GM18873 (cell line): ENCODE measurements around the gene PARK7.

Experiments
- ATAC-seq: cut with Tn5 transposase; IDR thresholded peaks from one replicate; pipeline ENCODE4 v1.9.1; 2021; ENCODE audit warnings: mild to moderate bottlenecking, moderate library complexity, moderate number of reproducible peaks; ENCODE audit not compliant: unreplicated experiment, low FRiP score

PARK7 gene

DNA sequence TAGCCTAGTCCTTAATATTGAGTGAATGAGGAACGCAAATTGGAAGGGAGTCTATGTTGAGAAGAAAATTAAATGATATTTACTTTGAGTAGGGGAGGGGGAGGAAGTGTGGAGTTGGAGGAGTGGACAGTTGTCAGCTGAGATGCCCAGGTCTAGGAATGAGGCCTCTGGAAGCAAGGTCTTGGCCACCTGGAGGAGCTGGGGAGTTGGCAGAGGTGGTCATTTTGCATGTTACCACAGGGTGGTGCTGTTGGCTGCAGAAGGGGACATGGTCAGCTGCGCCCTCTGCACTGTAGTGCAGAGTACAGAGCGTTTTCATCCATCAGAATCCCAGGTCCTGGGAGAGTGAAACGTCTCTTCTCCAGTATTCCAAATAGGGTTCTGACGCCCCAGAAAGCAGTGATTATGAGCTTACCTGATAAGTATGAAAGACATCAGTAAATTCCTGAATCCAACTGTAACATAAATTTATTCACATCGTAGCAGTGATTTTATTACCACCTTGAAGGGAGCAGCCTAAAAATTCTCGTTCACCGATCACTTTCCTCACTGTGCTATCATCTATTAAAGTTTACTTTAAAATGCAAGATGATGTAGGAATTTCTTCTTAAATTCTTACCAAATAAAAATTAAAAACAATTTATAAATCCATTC lies 13.8 kb downstream of the PARK7 start:
- ATAC-seq = no peak

DNA sequence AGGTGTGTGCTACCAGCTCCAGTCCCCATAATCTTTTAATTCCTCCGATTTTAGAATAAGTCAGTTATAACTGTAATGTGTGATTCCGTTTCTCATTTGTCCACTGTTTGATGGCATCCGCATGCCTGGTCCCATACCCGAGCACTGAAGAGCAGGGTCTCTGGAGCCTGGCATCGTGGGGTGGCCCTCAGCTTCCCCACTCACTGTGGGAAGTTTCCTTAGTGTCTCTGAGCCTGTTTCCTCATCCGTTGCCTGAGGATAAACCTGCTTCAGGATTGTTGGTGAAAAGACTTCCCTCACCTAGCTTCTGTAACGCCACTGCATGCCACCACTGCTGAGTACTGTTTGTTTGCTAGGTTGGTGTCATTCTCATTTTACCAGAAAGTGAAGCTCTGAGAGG lies 19.5 kb downstream of the PARK7 start:
- no peak for ATAC-seq

DNA sequence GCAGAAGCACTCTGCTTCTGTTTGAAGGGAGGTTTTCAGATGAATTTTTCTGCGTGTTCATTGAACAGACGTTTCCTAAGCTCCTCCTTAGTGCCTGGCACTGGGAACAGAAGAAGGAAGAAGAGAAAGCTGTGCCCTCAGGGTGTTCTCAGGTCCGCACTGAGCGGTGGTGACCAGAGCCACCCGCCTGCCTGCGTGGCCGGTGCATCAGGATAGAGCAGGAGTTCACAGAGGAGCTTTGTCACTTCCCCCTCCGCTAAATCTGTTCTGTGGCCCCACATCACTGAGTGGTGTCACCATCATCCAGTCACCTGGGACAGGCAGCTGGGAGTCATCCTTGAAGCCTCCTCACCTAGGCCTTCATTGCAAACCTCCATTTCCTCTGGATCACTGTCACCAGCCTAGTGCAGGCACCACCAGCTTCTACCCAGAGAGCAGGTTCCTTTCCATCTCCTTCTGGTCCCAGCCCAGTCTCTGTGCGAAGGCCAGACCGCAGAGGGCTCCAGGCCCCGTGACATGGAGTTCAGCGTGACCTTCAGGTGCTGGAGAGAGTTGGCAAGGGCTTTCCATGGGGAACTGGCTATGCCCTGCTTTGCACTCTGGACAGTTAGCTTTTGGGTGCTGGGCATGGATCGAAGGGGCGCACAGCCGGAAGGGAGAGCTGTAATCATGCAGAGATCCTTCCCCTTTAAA lies 21.7 kb downstream of the PARK7 start:
- no peak for ATAC-seq

DNA sequence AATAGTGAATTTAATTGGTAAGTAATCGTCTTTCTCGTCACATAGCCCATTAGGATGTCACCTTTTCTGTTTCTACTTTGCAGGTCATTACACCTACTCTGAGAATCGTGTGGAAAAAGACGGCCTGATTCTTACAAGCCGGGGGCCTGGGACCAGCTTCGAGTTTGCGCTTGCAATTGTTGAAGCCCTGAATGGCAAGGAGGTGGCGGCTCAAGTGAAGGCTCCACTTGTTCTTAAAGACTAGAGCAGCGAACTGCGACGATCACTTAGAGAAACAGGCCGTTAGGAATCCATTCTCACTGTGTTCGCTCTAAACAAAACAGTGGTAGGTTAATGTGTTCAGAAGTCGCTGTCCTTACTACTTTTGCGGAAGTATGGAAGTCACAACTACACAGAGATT lies 23.3 kb downstream of the PARK7 start:
- no peak for ATAC-seq

DNA sequence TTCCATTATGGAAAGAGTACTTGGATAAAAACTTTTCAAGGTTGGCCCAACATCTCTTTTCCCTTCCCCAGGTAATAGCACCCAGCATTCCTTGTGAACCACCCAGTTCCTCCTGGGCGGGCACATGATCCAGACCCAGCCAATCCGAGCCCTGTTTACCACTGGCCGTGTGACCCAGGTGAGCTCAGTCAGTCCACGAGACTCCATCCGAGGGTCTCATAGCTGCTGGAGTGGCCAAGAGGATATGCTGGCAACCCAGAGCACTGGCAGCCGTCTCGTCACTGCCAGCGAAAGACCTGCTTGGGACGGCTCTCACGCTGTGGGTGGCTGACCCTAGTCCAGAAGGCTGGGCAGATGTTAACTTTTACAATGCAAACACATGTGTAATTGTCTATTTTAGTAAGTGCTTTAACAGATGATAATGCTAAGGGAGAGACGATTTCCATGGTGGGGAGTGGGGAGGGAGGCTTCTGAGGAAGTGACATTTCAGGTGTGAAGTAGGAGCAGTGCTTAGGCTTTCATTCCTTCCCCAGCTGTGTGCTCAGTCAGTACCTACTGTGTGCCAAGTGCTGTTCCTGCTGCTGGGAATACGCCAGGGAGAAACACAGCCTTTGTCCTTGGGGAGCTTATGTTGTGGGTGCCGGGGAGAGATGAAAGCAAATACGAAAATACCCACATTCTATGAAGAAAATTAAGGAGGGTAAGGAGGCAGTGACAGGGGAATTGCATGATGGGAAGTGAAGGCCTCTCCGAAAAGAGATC lies 24.5 kb downstream of the PARK7 start:
- ATAC-seq = no peak

DNA sequence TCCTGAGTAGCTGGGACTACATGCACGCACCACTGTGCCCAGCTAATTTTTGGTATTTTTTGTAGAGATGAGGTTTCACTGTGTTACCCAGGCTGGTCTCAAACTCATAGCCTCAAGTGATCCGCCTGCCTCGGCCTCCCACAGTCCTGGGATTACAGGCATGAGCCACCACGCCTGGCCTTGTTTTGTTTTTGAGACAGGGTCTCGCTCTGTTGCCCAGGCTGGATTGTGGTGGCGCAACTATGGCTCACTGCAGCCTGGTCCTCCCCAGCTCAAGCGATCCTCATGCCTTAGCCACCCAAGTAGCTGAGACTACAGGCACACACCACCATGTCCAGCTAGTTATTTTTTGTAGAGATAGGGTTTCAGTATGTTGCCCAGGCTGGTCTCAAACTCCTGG lies 26.0 kb downstream of the PARK7 start:
- no peak for ATAC-seq

DNA sequence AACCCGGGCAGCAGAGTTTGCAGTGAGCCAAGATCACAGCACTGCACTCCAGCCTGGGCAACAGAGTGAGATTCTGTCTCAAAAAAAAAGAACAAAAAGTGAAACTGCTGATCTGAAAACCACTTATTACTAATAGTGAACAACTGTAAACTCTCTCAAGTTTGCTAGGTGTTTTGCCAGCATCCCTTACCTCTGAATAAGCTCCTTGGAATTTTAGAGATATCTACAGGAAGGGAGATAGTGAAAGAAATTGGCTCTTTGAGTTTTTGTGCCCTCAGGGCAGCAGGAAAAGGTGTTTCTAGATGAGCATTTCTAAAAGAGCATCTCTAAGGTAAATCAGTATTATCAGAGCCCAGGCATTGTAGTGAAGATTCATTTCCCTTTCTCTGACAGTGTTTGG lies 27.1 kb downstream of the PARK7 start:
- no peak for ATAC-seq

DNA sequence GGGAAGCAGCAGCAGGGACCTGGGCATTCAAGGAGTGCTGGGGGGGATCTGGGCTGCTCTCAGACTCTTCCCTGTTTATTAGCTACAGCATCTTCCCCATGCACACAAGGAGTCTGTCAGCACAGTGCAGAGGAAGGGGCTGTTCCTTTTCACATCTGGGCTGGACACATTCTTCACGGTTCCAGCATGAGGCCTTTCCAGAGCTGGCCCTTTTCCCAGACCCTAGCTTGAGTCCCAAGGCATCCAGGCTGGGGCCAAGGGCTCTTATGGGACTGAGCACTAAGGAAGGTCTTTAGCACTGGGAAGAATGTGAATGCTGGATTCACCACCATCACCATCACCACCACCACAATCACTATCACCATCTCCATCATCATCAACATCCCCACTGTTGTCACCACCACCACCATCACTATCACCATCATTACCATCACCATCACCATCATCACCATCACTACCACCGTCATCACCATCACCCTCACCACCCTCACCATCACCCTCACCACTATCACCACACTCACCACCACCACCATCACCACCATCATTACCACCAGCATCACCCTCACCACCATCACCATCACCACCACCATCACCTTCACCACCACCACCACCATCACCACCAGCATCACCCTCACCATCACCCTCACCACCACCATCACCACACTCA lies 28.4 kb downstream of the PARK7 start:
- no peak for ATAC-seq

DNA sequence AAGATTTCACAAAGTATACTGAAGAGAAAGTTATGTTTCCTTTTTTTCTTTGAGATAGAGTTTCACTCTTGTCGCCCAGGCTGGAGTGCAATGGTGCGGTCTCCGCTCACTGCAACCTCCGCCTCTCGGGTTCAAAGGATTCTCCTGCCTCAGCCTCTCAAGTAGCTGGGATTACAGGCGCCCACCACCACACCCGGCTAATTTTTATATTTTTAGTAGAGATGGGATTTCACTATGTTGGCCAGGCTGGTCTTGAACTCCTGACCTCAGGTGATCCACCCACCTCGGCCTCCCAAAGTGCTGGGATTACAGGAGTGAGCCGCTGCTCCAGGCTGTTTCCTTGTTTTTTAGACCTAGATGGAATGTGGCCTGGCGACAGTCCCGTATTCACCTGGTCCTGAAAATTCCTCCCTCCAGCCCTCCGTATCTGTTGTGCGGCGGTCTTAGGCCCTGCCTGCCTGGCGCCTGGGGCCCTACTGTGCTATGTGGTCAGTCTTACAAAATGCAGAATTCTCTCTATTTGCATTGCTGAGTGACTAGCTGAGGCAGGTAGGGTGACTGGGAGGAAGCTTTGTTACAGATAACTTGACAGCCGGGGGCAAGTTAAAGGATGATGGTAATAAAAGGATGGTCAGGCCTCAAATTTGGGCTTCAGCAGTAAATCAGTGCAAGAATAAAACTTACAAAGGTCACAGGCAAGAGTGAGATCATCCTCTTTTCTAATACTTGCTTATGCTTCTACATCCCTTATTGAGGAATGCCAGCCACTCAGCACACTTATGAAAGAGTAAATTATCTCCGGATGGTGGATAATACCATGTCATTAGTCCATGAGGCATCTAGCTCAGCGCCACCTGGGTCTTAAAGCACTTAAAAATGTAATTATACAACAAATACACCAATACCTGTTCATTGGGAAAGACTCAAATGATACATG lies 30.3 kb downstream of the PARK7 start:
- no peak for ATAC-seq

DNA sequence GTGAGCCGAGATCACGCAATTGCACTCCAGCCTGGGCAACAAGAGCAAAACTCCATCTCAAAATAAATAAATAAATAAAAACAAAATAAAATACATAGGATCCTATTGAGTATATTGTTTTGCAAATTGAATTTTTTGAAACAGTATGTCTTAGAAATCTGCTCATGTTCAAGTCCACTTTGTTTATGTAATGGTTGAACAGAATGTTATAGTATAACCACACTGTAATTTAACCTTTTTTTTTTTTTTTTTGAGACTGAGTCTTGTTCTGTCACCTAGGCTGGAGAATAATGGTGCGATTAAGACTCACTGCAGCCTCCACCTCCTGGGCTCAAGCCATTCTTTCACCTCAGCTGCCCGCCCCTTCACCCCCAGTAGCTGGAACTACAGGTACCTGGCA lies 31.4 kb downstream of the PARK7 start:
- ATAC-seq = no peak

DNA sequence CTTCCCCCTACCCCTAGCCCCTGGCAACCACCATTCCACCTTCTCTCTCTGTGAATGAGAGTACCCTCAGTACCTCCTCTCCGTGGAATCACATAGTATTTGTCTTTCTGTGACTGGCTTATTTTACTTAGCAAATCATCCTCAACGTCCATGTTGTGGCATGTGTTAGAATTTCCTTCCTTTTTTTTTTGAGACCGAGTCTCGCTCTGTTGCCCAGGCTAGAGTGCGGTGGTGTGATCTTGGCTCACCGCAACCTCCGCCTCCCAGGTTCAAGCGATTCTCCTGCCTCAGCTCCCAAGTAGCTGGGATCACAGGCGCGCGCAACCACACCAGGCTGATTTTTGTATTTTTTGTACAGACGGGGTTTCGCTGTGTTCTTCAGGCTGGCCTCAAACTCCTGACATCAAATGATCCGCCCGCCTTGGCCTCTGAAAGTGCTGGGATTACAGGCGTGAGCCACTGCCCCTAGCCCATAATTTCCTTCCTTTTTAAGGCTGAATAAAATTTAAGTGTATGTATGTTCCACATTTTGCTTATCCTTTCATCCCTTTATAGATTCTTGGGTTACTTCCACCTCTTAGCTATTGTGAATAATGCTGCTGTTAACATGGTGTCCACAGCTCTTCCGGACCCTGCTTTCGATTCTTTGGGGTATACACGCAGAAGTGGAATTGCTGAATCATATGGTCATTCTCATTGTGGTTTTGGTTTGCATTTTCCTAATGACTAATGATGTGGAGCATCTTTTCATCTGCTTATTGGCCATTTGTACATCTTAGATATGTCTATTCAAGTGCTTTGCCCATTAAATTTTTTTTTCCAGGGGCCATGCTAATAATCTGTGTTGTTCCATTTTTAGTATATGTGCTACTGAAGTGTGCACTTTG lies 32.3 kb downstream of the PARK7 start:
- ATAC-seq = peak; percentile 76

DNA sequence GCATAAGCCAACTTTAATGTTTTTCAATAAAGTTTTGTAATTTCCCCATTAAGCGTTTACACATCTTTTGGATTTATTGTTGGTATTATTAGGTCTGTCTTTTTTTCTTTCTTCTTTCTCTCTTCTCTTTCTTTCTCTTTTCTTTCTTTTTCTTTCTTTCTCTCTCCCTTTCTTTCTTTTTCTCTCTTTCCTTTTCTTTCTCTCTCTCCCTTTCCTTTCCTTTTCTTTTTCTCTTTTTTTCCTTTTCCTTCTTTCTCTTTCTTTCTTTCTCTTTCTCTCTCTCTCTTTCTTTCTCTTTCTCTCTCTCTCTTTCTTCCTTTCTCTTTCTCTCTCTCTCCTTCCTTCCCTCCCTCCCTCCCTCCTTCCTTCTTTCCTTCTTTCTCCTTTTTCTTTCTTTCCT lies 33.3 kb downstream of the PARK7 start:
- ATAC-seq = no peak

DNA sequence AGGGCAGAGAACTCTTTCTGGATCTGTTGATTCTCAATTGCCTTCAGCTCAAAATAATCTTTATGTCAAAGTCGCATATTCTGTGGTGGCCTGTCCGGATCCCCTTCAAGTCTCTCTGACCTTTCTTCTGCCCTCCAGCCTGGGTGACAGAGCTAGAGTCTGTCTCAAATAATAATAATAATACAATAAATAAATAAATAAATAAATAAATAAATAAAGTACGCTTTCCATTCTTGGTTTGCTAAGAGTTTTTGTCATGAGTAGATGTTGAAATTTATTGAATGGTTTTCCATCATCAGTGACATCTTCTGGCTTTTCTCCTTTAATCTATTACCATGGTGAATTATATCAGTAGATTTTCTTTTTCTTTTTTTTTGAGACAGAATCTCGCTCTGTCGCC lies 33.9 kb downstream of the PARK7 start:
- ATAC-seq = no peak

DNA sequence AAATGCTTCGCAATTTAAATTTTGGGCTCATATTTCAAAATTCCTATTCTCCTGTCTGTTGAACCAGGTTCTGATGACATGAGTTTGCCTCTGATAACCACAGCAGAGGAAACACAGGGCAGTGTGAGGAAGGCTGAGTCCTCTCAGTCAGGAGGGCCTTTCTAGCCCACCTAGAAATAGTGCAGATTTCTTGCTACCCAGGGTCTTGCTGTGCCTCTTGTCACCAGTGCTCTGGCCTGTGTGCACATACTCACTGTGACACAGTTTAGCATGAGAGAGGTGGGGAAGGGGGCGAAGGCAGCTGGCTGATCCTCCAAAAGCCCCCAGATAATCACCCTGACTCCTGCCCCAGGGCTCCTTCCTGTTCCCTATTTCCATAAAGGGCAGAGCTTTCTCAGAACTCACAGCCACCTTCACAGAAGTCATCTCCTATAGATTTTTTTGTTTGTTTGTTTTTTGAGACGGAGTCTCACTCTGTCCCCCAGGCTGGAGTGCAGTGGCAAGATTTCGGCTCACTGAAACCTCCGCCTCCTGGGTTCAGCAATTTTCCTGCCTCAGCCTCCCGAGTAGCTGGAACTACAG lies 40.9 kb downstream of the PARK7 start:
- no peak for ATAC-seq

DNA sequence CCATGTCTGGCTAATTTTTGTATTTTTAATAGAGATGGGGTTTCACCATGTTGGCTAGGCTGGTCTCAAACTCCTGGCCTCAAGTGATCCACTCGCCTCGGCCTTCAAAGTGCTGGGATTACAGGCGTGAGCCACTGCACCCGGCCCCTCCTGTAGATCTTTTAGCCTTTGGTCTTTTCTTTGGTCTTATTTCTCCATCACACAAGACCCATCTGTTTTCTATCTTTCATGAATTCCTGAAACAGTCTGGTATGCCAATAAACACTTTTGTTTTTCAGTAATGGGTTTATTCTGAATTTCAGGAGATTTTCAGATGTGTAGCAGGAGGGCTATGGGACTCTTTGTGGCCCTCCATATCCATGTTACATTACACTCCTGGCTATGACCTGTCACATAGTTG lies 41.4 kb downstream of the PARK7 start:
- no peak for ATAC-seq

DNA sequence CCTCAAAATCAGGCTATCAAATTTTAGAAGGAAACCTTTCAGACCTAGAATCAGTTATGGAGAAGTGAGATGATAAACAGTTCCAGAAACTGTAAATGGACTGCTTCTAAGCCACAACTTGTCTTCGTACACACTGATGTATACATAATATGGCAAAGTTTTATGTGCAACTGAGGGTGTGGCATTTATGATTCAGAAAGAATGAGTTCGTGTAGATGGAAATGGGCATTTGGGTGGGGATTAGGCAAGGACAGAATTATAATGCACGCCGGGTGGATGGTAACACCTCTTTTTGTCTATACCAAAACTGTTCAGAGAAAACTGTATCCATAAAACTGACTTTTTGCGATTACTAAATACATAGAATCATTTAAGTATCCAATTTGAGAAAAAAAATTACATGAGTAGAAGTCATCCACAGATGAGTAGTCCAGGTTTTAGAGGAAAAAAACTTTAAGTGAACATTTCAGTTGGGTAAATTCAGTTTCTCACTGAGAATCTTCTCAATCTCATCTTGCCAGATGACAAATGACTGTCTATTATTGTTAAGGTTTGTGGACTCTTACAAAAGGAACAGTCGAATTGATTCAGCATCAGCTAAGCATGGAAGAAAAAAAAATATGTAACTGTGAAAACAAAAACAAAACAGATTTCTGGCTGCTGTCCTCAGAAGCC lies 42.1 kb downstream of the PARK7 start:
- no peak for ATAC-seq

DNA sequence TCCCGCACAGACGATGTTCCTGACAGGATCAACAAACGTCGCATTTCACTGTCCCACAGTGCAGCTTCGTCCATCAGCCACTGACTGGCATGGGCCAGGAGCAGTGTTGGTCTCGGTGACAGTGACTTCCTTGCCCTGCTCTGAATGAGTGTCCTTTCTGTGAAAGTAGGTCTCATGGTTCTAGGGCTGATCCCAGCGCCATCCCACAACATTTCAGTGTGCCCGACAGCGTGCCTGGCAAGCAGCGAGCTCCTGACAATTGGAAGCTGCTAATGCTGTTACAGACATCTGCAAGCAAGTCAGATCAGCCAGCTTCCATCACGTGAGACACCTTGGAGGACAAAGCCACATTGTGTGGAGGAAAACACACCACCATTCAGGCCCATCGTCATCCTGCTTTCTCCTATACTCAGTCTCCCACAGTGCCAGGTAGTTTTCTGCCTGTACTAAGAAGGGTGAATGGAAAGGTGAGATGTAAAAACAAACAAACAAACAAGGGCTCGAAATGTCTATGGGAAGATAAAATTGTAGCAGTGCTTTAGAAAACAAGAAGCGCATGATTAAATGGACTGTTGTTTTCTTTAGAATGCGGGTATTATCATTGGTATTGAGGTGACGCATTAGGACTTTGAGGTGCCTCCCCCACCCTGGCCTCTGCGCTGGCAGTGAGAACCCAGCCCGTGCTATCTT lies 42.7 kb downstream of the PARK7 start:
- no peak for ATAC-seq
